Limb (tissue), 2 donors: Measurements from ENCODE around the gene SLC16A9.
"Not testable (repeated sequence)": the region's sequence is repeated elsewhere in the genome, so short reads cannot be mapped to it uniquely, and the experiment has no call there.

Experiments
- DNase-seq, 2 donors: peaks; one replicate each; pipeline ENCODE4 v3.0.0-alpha.2; 2016; ENCODE audit errors: extremely low spot score in 2 of 2

Gene SLC16A9

GRCh38 chr10:59709395-59710125, at the start of gene SLC16A9:
Gene SLC16A9, minus strand, starts transcription at chr10:59709850. Its CDS starts 25,559 bp downstream, at chr10:59684291.
- DNase-seq: peak; percentile 56 to 88

GRCh38 chr10:59757966-59758365, 48.3 kb upstream of the SLC16A9 start:
- DNase-seq: no peak

GRCh38 chr10:59754951-59755350, 45.3 kb upstream of the SLC16A9 start:
- DNase-seq: no peak

- peak in 1 of 2 donors; percentile 65 for DNase-seq
Observed at GRCh38 chr10:59753267-59753666, 43.6 kb upstream of the SLC16A9 start, which contains the start of gene MRLN. Gene MRLN, minus strand, starts transcription at chr10:59753455.

GRCh38 chr10:59752278-59752940, 42.8 kb upstream of the SLC16A9 start:
- no peak for DNase-seq

GRCh38 chr10:59750155-59750945, 40.7 kb upstream of the SLC16A9 start:
- DNase-seq: no peak

- no peak for DNase-seq
Observed at GRCh38 chr10:59748834-59749233, 39.2 kb upstream of the SLC16A9 start.

- no peak for DNase-seq
Observed at GRCh38 chr10:59745163-59745650, 35.6 kb upstream of the SLC16A9 start.

- DNase-seq: not testable (repeated sequence)
Observed at GRCh38 chr10:59744762-59745161, 35.1 kb upstream of the SLC16A9 start.

- not testable (repeated sequence) for DNase-seq
Observed at GRCh38 chr10:59744156-59744555, 34.5 kb upstream of the SLC16A9 start.

GRCh38 chr10:59741583-59741982, 31.9 kb upstream of the SLC16A9 start:
- no peak for DNase-seq

GRCh38 chr10:59741048-59741447, 31.4 kb upstream of the SLC16A9 start:
- DNase-seq: no peak

- no peak for DNase-seq
Observed at GRCh38 chr10:59736749-59737148, 27.1 kb upstream of the SLC16A9 start.

GRCh38 chr10:59735296-59735695, 25.6 kb upstream of the SLC16A9 start:
- DNase-seq: no peak

GRCh38 chr10:59734014-59734462, 24.4 kb upstream of the SLC16A9 start:
- DNase-seq: no peak

GRCh38 chr10:59733321-59734013, 23.8 kb upstream of the SLC16A9 start:
- not testable (repeated sequence) for DNase-seq

GRCh38 chr10:59732849-59733248, 23.2 kb upstream of the SLC16A9 start:
- DNase-seq: not testable (repeated sequence)

GRCh38 chr10:59729167-59729566, 19.5 kb upstream of the SLC16A9 start:
- not testable (repeated sequence) for DNase-seq

GRCh38 chr10:59724098-59724938, 14.7 kb upstream of the SLC16A9 start:
- no peak for DNase-seq

- no peak for DNase-seq
Observed at GRCh38 chr10:59720377-59720776, 10.7 kb upstream of the SLC16A9 start.
